D721Med (cell line): ENCODE data around the gene RMI2.

Experiments
- DNase-seq: peaks from one replicate; pipeline ENCODE4 v3.0.0; 2011; ENCODE audit warnings: low spot score; ENCODE audit not compliant: insufficient read length
- FAIRE-seq: peaks from 2 replicates; lab custom pipeline; 2011; peaks lifted over from hg19 to GRCh38; lab: Jason Lieb, UNC
- TF ChIP-seq, protein P1 (sequence below): IDR thresholded peaks from 2 replicates; pipeline ENCODE4 v1.5.1; 2012; ENCODE audit warnings: mild to moderate bottlenecking, control low read depth; ENCODE audit not compliant: insufficient read depth; ENCODE audit errors: missing control alignments

RMI2 gene

GRCh38 chr16:11319529-11320146, 25.6 kb upstream of the RMI2 start:
- FAIRE-seq = no peak
- TF ChIP-seq, protein P1, sequence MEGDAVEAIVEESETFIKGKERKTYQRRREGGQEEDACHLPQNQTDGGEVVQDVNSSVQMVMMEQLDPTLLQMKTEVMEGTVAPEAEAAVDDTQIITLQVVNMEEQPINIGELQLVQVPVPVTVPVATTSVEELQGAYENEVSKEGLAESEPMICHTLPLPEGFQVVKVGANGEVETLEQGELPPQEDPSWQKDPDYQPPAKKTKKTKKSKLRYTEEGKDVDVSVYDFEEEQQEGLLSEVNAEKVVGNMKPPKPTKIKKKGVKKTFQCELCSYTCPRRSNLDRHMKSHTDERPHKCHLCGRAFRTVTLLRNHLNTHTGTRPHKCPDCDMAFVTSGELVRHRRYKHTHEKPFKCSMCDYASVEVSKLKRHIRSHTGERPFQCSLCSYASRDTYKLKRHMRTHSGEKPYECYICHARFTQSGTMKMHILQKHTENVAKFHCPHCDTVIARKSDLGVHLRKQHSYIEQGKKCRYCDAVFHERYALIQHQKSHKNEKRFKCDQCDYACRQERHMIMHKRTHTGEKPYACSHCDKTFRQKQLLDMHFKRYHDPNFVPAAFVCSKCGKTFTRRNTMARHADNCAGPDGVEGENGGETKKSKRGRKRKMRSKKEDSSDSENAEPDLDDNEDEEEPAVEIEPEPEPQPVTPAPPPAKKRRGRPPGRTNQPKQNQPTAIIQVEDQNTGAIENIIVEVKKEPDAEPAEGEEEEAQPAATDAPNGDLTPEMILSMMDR = no peak
- no peak for DNase-seq

GRCh38 chr16:11320170-11320569, 25.1 kb upstream of the RMI2 start:
- no peak for DNase-seq
- FAIRE-seq = no peak
- TF ChIP-seq, protein P1 = no peak

DNA sequence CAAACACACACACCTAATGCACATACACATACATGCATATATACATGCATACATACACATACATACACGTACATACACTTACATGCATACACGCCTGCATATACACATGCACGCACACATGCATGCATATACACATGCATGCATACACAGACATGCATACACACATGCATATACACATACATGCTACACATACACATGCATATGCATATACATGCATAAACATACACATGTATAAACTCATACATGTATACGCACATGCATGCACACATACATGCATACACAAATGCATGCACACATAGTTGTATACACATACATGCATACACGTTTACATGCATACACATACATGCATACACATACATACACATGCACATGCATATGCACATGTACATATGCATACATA, 23.6 kb upstream of the RMI2 start:
- FAIRE-seq = no peak
- TF ChIP-seq, protein P1 = no peak
- DNase-seq = no peak

GRCh38 chr16:11322823-11323222, 22.4 kb upstream of the RMI2 start:
- TF ChIP-seq, protein P1 = no peak
- DNase-seq = no peak
- no peak for FAIRE-seq

GRCh38 chr16:11323551-11324336, 21.5 kb upstream of the RMI2 start:
- FAIRE-seq (no peak), DNase-seq (no peak)
- TF ChIP-seq, protein P1 = no peak

GRCh38 chr16:11325404-11326083, 19.7 kb upstream of the RMI2 start:
- FAIRE-seq = no peak
- TF ChIP-seq, protein P1 = no peak
- DNase-seq = no peak
